ENCODE data around the gene PGLYRP2. TPM values are rescaled to one million over a fixed set of nuclear protein-coding genes. Genes with fewer than 3 reads are reported as not detected.

PGLYRP2 gene
- total and polyA plus RNA-seq, 9 of the 15 experiments (the other 6 are each of a cell fraction or from before 2014, with no cell fraction given): not detected

DNA sequence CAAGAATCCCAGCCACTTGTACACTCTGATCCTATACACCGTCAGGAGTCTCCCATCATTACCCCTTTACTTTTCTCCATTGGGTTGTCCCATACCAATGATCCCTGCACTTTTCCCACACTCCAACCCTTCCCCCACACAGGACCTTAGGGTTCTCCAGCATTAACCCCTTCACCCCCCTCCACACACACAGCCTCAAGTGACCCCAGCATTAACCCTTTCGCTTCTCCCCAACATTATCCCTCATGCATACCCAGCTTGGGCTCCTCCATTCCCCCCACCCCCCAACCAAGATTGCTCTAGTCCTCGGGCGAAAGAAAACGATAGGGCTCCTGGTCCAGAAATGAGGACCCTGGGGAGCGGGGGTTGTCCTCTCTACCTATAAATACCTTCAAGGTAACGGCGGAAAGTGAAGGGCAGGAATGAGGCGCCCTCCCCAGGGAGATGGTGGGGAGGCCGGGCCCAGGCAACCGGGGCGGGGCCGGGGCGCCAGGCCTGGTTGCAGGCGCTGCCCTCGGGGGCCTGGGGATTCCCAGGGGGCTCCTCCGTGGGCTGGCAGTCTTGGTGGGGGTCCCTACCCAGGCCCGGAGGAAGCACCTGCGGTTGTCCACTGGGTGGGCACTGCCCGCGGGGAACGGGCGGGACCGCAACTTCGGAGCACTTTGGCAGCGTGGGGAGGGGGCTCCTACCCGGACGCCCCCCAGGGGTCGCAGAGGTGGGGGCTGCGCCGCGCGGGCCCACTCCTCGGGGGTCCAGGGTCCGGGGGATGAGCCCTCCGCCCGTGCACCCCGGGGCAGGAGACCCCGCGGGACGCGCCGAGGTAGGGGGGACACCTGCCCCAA lies 30.3 kb downstream of the PGLYRP2 start (continued):
- no peak for TF ChIP-seq E2F8 (IDR thresholded peaks at IDR 0.05; ENCODE audit: low read depth, partially characterized antibody)
- TF ChIP-seq, protein P1, sequence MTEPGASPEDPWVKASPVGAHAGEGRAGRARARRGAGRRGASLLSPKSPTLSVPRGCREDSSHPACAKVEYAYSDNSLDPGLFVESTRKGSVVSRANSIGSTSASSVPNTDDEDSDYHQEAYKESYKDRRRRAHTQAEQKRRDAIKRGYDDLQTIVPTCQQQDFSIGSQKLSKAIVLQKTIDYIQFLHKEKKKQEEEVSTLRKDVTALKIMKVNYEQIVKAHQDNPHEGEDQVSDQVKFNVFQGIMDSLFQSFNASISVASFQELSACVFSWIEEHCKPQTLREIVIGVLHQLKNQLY (CRISPR knock-in tag; conservative IDR thresholded peaks at IDR 0.05): no peak
- TF ChIP-seq ESRRA (IDR thresholded peaks at IDR 0.05; ENCODE audit: borderline replicate concordance, low read depth): no peak
- TF ChIP-seq NKRF (IDR thresholded peaks at IDR 0.05; ENCODE audit: borderline replicate concordance): no peak
- no peak for TF ChIP-seq SRSF7 (optimal IDR thresholded peaks at IDR 0.05; ENCODE audit: low read depth, low read length)
- no peak for TF ChIP-seq ZBTB33 (CRISPR knock-in tag; IDR thresholded peaks at IDR 0.05)
- TF ChIP-seq NCOR1 (IDR thresholded peaks at IDR 0.05): no peak
- TF ChIP-seq MXI1 (IDR thresholded peaks at IDR 0.05; ENCODE audit: low read depth, low read length): no peak
- TF ChIP-seq GTF2A2 (tag; IDR thresholded peaks at IDR 0.05): no peak
- TF ChIP-seq ERF (CRISPR knock-in tag; IDR thresholded peaks at IDR 0.05): no peak
- no peak for TF ChIP-seq ZNF384 (IDR thresholded peaks at IDR 0.05; ENCODE audit: low read depth, low read length)
- TF ChIP-seq ZNF668 (CRISPR knock-in tag; IDR thresholded peaks at IDR 0.05): no peak
- no peak for TF ChIP-seq ZNF263 (CRISPR knock-in tag; IDR thresholded peaks at IDR 0.05; ENCODE audit: borderline replicate concordance)
- TF ChIP-seq HOXB6 (CRISPR knock-in tag; IDR thresholded peaks at IDR 0.05; ENCODE audit: borderline replicate concordance): no peak
- TF ChIP-seq MNT (conservative IDR thresholded peaks at IDR 0.05): no peak
- TF ChIP-seq ZBTB17 (CRISPR knock-in tag; IDR thresholded peaks at IDR 0.05): no peak
- no peak for TF ChIP-seq BMI1 (IDR thresholded peaks at IDR 0.05; ENCODE audit: low read length)
- TF ChIP-seq ZBED1 (IDR thresholded peaks at IDR 0.05): no peak
- no peak for TF ChIP-seq BDP1 (IDR thresholded peaks at IDR 0.05; ENCODE audit: insufficient read depth, insufficient read length)
